Stimulated activated CD4-positive, alpha-beta T cell treated with anti-CD3 and anti-CD28 coated beads, TNF-alpha, amount 100 ng/mL, for 4 hours (primary cell): ENCODE results near the gene CISD1.

ENCODE experiments used
- DNase-seq, 3 experiments: peaks; one replicate each; pipeline ENCODE4 v3.0.0-alpha.2; 2020; ENCODE audit warnings: low read depth in 3 of 3

The CISD1 gene

GRCh38 chr10:58307676-58308075, 38.7 kb downstream of the CISD1 start:
- no peak for DNase-seq

GRCh38 chr10:58311026-58311425, 42.1 kb downstream of the CISD1 start:
- DNase-seq: no peak

- no peak for DNase-seq
Measured at GRCh38 chr10:58316874-58317273, 47.9 kb downstream of the CISD1 start.

GRCh38 chr10:58318346-58318745, 49.4 kb downstream of the CISD1 start:
- no peak for DNase-seq

- DNase-seq: no peak
Measured at GRCh38 chr10:58319599-58319998, 50.6 kb downstream of the CISD1 start.

GRCh38 chr10:58320351-58321049, 51.5 kb downstream of the CISD1 start:
- DNase-seq: no peak

- DNase-seq: no peak
Measured at GRCh38 chr10:58322072-58322834, 53.3 kb downstream of the CISD1 start.

- DNase-seq: no peak
Measured at GRCh38 chr10:58322835-58323209, 53.9 kb downstream of the CISD1 start.

GRCh38 chr10:58326967-58327381, 58.0 kb downstream of the CISD1 start:
- DNase-seq: no peak

- DNase-seq: no peak
Measured at GRCh38 chr10:58328233-58328632, 59.3 kb downstream of the CISD1 start.

GRCh38 chr10:58330431-58330830, 61.5 kb downstream of the CISD1 start:
- no peak for DNase-seq

GRCh38 chr10:58331646-58332045, 62.7 kb downstream of the CISD1 start:
- no peak for DNase-seq

GRCh38 chr10:58334817-58335305, 65.9 kb downstream of the CISD1 start, which contains the start of gene UBE2D1:
Gene UBE2D1, plus strand, starts transcription at chr10:58335006. Its CDS starts 196 bp downstream, at chr10:58335202.
- DNase-seq: peak; percentile 76 to 81 (median 77)

- DNase-seq: no peak
Measured at GRCh38 chr10:58335306-58336005, 66.5 kb downstream of the CISD1 start.

- no peak for DNase-seq
Measured at GRCh38 chr10:58336242-58336641, 67.3 kb downstream of the CISD1 start.
